ENCODE data around the gene IFT22.

Gene IFT22

GRCh38 chr7:101306307-101306706 is 15.3 kb downstream of the IFT22 start:
- DNase-seq (ENCODE audit: low read depth): no peak
- H3K4me3 ChIP-seq (ENCODE audit: low read depth, low read length): no peak overlapping the region
- TF ChIP-seq POLR2A (IDR thresholded peaks at IDR 0.05; ENCODE audit: extremely low read depth, insufficient read length): no peak
- no peak for TF ChIP-seq MYC (IDR thresholded peaks at IDR 0.05; ENCODE audit: low read depth, low read length)
- TF ChIP-seq MAX (IDR thresholded peaks at IDR 0.05; ENCODE audit: low read depth, low read length): no peak
- TF ChIP-seq, protein P1, sequence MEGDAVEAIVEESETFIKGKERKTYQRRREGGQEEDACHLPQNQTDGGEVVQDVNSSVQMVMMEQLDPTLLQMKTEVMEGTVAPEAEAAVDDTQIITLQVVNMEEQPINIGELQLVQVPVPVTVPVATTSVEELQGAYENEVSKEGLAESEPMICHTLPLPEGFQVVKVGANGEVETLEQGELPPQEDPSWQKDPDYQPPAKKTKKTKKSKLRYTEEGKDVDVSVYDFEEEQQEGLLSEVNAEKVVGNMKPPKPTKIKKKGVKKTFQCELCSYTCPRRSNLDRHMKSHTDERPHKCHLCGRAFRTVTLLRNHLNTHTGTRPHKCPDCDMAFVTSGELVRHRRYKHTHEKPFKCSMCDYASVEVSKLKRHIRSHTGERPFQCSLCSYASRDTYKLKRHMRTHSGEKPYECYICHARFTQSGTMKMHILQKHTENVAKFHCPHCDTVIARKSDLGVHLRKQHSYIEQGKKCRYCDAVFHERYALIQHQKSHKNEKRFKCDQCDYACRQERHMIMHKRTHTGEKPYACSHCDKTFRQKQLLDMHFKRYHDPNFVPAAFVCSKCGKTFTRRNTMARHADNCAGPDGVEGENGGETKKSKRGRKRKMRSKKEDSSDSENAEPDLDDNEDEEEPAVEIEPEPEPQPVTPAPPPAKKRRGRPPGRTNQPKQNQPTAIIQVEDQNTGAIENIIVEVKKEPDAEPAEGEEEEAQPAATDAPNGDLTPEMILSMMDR (IDR thresholded peaks at IDR 0.05; ENCODE audit: low read depth, low read length): no peak

- TF ChIP-seq, protein P1 (IDR thresholded peaks at IDR 0.05; ENCODE audit: low read depth, low read length): no peak
- no peak for TF ChIP-seq MYC (IDR thresholded peaks at IDR 0.05; ENCODE audit: low read depth, low read length)
- no peak for TF ChIP-seq MAX (IDR thresholded peaks at IDR 0.05; ENCODE audit: low read depth, low read length)
- no peak for TF ChIP-seq POLR2A (IDR thresholded peaks at IDR 0.05; ENCODE audit: extremely low read depth, insufficient read length)
- no peak for DNase-seq (ENCODE audit: low read depth)
- H3K4me3 ChIP-seq (ENCODE audit: low read depth, low read length): no peak overlapping the region
Observed at GRCh38 chr7:101303102-101303701, 18.4 kb downstream of the IFT22 start.

GRCh38 chr7:101302641-101303101 is 18.9 kb downstream of the IFT22 start:
- no peak overlapping the region for H3K4me3 ChIP-seq (ENCODE audit: low read depth, low read length)
- no peak for DNase-seq (ENCODE audit: low read depth)
- TF ChIP-seq MYC (IDR thresholded peaks at IDR 0.05; ENCODE audit: low read depth, low read length): no peak
- no peak for TF ChIP-seq MAX (IDR thresholded peaks at IDR 0.05; ENCODE audit: low read depth, low read length)
- no peak for TF ChIP-seq POLR2A (IDR thresholded peaks at IDR 0.05; ENCODE audit: extremely low read depth, insufficient read length)
- TF ChIP-seq, protein P1 (IDR thresholded peaks at IDR 0.05; ENCODE audit: low read depth, low read length): no peak

DNA sequence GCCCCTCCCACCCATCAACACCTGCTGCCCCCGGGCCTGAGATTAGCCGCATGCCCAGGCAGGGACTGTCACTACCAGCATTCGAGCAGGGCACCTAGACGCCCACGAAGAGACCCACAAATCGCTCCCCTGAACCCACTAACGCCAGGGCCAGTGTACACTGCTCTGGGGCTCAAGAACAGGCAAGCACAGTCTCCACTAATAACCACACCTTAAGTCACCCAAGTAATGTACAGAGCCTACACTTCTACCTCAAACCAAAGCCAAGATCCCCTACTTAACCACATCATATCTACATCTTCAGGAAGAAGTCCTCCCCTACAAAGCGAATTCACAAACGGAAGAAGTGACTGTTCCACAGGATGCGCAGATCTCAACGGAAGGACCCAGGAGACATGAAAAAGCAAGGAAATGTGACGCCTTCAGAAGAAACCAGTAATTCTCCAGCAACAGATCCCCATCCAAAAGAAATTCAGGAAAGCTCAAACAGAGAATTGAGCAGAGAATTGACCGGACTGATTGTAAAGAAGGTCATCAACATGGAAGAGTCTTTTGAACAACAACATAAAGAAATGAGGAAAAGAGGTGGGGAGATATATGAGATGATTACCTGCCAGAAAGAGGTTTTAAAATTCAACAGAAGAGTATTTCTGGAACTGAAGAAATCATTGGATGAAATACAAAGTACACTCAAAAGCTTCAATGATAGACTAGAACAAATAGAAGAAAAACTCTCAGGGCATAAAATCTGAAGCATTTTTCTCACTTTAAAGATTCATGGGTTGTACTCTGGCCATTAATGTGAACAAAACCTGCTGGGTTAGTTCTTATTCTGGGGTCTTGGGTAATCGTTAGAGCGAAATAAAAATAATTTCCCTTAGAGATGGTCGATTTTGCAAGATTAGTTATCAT is 20.9 kb downstream of the IFT22 start:
- peak overlapping the region; percentile 32 for H3K4me3 ChIP-seq (ENCODE audit: low read depth, low read length)
- peak; percentile 70 for DNase-seq (ENCODE audit: low read depth)
- TF ChIP-seq MAX (IDR thresholded peaks at IDR 0.05; ENCODE audit: low read depth, low read length): no peak
- TF ChIP-seq MYC (IDR thresholded peaks at IDR 0.05; ENCODE audit: low read depth, low read length): no peak
- no peak for TF ChIP-seq POLR2A (IDR thresholded peaks at IDR 0.05; ENCODE audit: extremely low read depth, insufficient read length)
- TF ChIP-seq, protein P1 (IDR thresholded peaks at IDR 0.05; ENCODE audit: low read depth, low read length): no peak

DNA sequence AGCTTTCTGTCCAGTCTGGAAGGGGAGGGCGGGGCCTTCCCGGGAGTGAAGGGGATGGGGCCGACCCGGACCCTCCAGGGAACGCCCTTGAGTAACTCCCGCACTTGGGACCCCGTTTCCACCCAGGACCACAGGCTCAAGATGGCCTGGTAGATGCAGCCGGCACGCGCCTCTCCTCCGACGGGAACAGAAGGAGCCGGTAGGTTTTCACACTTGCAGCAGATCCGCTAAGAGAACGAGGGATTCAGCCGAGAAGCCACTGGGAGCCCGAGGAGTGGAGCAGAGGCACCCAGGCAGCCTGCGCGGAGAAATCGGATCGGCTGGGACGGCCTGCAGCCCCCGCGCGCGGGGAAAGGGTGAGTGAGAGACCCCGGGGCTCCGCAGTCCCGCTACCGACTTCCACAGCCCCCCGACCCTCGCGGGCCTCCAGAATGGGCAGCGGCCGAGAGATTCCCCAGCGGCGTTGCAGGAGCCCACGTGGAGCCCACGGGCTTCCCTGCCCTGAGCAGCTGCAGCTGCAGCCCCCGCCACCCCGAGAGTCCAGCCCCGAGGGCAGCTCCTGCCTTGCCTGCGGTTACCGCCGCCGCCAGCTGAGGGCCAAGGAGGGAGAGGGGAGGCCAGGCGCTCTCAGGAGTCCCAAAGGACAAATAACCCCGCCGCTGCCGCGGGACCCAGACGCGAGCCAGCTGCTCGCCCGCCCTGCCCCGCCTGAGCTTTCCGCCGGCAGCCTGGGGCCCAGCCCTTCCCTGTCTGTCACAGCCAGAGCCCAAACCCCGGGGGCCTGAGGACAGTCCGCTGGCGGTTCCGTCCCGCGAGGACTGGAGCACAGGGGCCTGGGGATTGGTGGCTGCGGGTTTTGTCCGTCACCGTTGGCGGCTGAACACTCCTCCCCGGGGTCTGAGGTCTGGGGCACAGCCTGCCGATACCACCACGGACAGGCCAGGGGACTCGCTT is 21.8 kb downstream of the IFT22 start:
- peak; percentile 91 for DNase-seq (ENCODE audit: low read depth)
- H3K4me3 ChIP-seq (ENCODE audit: low read depth, low read length): peak overlapping the region; percentile 32
- TF ChIP-seq POLR2A (IDR thresholded peaks at IDR 0.05; ENCODE audit: extremely low read depth, insufficient read length) (no peak), MAX (IDR thresholded peaks at IDR 0.05; ENCODE audit: low read depth, low read length) (peak; percentile 49), MYC (IDR thresholded peaks at IDR 0.05; ENCODE audit: low read depth, low read length) (peak; percentile 6; the same call in 1 of the 2 replicates)
- TF ChIP-seq, protein P1 (IDR thresholded peaks at IDR 0.05; ENCODE audit: low read depth, low read length): no peak
